RWPE2 (cell line): Measurements from ENCODE around the gene TBP.
A peak's percentile ranks its signal among the peaks of the same experiment; 100 is the strongest.
"Not testable (repeated sequence)": the region's sequence is repeated elsewhere in the genome, so short reads cannot be mapped to it uniquely, and the experiment has no call there.

ENCODE experiments used
- ATAC-seq: fragments of 200-7000 bp; cut with Tn5 transposase; 3 replicates; pipeline ENCODE4 v1.9.1; 2021; ENCODE audit warnings: low read depth
- DNase-seq: peaks from one replicate; pipeline ENCODE4 v3.0.0-alpha.2; 2020; ENCODE audit warnings: low spot score
- H3K27ac ChIP-seq: fragments of 450-650 bp; 2 replicates; pipeline ENCODE4 v1.5.1; 2017; ENCODE audit warnings: mild to moderate bottlenecking; ENCODE audit not compliant: poor library complexity, severe bottlenecking
- H3K27me3 ChIP-seq: fragments of 250-450 bp; sonication (Bioruptor Pico); 2 replicates; pipeline ENCODE4 v1.5.1; 2021; ENCODE audit warnings: mild to moderate bottlenecking, moderate library complexity; ENCODE audit not compliant: insufficient read depth, poor library complexity, severe bottlenecking
- H3K36me3 ChIP-seq: fragments of 250-450 bp; sonication (Bioruptor Pico); 2 replicates; pipeline ENCODE4 v1.5.1; 2020; ENCODE audit warnings: low read depth, mild to moderate bottlenecking, moderate library complexity
- H3K4me1 ChIP-seq: fragments of 250-450 bp; sonication (Bioruptor Pico); 2 replicates; pipeline ENCODE4 v1.5.1; 2021; ENCODE audit warnings: mild to moderate bottlenecking, moderate library complexity; ENCODE audit not compliant: insufficient read depth, poor library complexity, severe bottlenecking
- H3K4me3 ChIP-seq: fragments of 250-450 bp; sonication (Bioruptor Pico); 2 replicates; pipeline ENCODE4 v1.5.1; 2021; ENCODE audit warnings: mild to moderate bottlenecking, moderate library complexity; ENCODE audit not compliant: severe bottlenecking
- H3K9me3 ChIP-seq: fragments of 250-450 bp; sonication (Bioruptor Pico); 2 replicates; pipeline ENCODE4 v1.5.1; 2021; ENCODE audit warnings: mild to moderate bottlenecking, moderate library complexity; ENCODE audit not compliant: severe bottlenecking
- TF ChIP-seq, protein P1 (sequence below): fragments of 450-650 bp; IDR thresholded peaks from one replicate; pipeline ENCODE4 v1.5.1; 2017; ENCODE audit warnings: mild to moderate bottlenecking, moderate library complexity; ENCODE audit not compliant: poor library complexity, severe bottlenecking

TBP gene

DNA sequence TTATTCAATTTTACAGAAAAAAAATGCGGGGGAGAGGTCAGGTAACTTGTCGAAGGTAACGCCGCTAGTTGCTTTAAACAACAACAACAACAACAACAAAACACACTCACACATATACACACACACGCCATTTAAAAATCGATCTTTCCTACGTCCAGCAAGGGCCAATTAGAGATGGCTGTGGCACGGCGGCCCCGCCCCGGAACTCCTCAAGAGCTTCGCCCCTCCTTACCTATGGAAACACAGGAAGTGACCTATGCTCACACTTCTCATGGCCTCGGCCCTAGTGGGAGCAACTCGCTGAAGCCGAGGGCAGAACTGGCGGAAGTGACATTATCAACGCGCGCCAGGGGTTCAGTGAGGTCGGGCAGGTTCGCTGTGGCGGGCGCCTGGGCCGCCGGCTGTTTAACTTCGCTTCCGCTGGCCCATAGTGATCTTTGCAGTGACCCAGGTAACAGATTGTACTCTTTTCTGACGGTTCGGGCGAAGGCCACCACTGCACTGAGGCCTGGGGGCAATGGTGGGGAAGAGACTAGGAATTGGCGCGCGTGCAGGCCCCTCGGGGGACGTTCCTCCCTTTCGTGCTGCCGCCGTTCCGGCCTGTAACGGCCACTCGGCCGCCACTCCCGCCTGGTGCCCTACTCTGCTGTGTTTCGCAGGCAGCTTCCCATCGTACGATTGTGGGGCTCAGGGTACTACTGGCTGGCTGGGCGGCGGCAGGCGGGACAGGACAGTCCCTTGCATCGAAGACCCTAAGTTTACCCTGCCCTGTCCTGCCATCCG lies at the start of gene TBP:
TSS of gene TBP (plus strand) at position 357 of the 783 bp plus-strand sequence. CDS start 2,661 bp downstream, outside the sequence.
- peak; percentile 96 for DNase-seq
- Histone ChIP-seq H3K9me3 (no peaks in the 10 kb centered on the region), H3K4me1 (peaks cover 11% of the 10 kb centered on the region), H3K27me3 (no peaks in the 10 kb centered on the region), H3K4me3 (peak within 1 kb of the TSS; percentile 71), H3K36me3 (peaks cover 54% of the 10 kb centered on the region), H3K27ac (peak within 1 kb of the TSS; percentile 52)
- TF ChIP-seq, protein P1, sequence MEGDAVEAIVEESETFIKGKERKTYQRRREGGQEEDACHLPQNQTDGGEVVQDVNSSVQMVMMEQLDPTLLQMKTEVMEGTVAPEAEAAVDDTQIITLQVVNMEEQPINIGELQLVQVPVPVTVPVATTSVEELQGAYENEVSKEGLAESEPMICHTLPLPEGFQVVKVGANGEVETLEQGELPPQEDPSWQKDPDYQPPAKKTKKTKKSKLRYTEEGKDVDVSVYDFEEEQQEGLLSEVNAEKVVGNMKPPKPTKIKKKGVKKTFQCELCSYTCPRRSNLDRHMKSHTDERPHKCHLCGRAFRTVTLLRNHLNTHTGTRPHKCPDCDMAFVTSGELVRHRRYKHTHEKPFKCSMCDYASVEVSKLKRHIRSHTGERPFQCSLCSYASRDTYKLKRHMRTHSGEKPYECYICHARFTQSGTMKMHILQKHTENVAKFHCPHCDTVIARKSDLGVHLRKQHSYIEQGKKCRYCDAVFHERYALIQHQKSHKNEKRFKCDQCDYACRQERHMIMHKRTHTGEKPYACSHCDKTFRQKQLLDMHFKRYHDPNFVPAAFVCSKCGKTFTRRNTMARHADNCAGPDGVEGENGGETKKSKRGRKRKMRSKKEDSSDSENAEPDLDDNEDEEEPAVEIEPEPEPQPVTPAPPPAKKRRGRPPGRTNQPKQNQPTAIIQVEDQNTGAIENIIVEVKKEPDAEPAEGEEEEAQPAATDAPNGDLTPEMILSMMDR: no peak
- peak; percentile 95 for ATAC-seq

DNA sequence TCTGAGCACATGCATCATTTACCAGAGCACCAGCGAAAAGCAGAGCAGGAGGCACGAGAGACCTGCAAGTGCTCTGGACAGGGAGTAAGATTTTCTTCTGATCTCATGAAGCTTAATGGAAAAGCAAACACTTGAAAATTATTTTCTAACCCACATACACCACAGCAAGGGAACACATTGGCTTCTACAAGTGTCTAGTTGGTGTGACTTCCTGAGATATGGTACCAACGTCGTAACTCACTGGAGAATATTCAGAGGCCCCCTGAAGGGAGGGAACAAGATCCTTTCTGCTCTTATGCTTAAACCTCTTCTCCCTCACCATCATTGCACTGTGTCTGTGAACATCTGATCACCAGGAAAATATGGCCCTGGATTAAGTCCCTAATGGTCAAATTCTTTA lies 49.7 kb upstream of the TBP start:
- H3K4me1 ChIP-seq: no peaks in the 10 kb centered on the region
- H3K27me3 ChIP-seq: no peaks in the 10 kb centered on the region
- no peak overlapping the region for H3K4me3 ChIP-seq
- no peak overlapping the region for H3K27ac ChIP-seq
- ATAC-seq (no peak), DNase-seq (no peak)
- H3K9me3 ChIP-seq: no peaks in the 10 kb centered on the region
- TF ChIP-seq, protein P1: no peak
- no peaks in the 10 kb centered on the region for H3K36me3 ChIP-seq

DNA sequence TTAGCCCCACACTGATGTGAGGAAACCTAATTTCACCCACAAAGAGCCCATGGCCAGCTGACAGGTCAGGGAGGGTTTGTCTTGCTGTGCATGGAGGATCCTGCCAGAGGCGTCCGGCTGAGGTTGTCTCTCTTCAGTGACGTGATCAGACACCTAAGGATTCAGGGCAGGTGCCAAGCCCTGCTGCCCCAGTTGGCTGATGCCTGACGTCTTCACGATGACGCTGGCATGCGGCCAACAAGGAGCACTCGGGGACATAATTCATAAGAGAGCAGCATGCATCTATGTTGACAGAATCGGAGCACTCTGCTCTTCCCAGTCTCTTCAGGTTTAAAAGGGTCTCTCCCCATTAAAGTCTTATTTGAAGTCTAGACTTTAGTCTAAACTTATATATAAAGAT lies 48.9 kb upstream of the TBP start:
- no peak overlapping the region for H3K27ac ChIP-seq
- ATAC-seq (no peak), DNase-seq (no peak)
- H3K36me3 ChIP-seq: no peaks in the 10 kb centered on the region
- TF ChIP-seq, protein P1: no peak
- H3K27me3 ChIP-seq: no peaks in the 10 kb centered on the region
- H3K4me3 ChIP-seq: no peak overlapping the region
- H3K4me1 ChIP-seq: no peaks in the 10 kb centered on the region
- no peaks in the 10 kb centered on the region for H3K9me3 ChIP-seq

DNA sequence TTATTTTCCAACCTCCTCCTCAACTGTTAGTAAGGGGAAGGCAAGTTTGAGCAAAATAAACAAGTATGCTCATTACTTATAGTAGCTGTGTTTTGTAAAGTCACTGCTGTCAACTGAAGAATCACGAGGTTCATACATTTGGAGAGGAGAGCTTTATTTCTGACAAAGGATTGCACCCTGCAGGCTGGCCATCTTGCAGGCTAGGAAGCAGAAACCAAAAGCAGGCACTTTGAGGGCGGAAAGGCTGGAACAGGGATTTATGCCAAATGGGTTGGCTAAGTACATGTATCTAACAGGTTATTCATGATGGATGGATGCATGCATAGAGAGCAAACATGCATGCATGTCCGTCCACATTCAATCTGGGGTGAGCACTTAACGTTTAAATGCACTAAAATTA lies 47.7 kb upstream of the TBP start:
- H3K27me3 ChIP-seq: no peaks in the 10 kb centered on the region
- TF ChIP-seq, protein P1: no peak
- no peak overlapping the region for H3K27ac ChIP-seq
- no peak overlapping the region for H3K4me3 ChIP-seq
- no peaks in the 10 kb centered on the region for H3K9me3 ChIP-seq
- no peaks in the 10 kb centered on the region for H3K4me1 ChIP-seq
- no peaks in the 10 kb centered on the region for H3K36me3 ChIP-seq
- DNase-seq: no peak
- ATAC-seq: no peak

DNA sequence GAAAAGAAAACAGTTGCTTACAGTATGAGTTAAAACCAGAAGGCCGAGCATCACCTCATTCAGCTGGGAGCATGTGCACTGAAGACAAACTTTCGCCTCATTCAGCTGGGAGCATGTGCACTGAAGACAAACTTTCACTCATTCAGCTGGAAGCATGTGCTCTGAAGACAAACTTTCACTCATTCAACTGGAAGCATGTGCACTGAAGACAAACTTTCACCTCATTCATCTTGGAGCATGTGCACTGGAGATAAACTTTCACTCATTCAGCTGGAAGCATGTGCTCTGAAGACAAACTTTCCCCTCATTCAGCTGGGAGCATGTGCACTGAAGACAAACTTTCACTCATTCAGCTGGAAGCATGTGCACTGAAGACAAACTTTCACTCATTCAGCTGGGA lies 46.4 kb upstream of the TBP start:
- H3K4me3 ChIP-seq, H3K4me1 ChIP-seq, ATAC-seq, H3K9me3 ChIP-seq, H3K36me3 ChIP-seq, H3K27me3 ChIP-seq, H3K27ac ChIP-seq, DNase-seq: not testable (repeated sequence)

DNA sequence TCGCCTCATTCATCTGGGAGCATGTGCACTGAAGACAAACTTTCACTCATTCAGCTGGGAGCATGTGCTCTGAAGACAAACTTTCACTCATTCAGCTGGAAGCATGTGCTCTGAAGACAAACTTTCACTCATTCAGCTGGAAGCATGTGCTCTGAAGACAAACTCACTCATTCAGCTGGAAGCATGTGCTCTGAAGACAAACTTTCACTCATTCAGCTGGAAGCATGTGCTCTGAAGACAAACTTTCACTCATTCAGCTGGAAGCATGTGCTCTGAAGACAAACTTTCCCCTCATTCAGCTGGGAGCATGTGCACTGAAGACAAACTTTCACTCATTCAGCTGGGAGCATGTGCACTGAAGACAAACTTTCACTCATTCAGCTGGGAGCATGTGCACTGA lies 45.9 kb upstream of the TBP start:
- H3K4me1 ChIP-seq, H3K9me3 ChIP-seq, ATAC-seq, H3K27ac ChIP-seq, DNase-seq, H3K4me3 ChIP-seq, H3K36me3 ChIP-seq, H3K27me3 ChIP-seq: not testable (repeated sequence)

DNA sequence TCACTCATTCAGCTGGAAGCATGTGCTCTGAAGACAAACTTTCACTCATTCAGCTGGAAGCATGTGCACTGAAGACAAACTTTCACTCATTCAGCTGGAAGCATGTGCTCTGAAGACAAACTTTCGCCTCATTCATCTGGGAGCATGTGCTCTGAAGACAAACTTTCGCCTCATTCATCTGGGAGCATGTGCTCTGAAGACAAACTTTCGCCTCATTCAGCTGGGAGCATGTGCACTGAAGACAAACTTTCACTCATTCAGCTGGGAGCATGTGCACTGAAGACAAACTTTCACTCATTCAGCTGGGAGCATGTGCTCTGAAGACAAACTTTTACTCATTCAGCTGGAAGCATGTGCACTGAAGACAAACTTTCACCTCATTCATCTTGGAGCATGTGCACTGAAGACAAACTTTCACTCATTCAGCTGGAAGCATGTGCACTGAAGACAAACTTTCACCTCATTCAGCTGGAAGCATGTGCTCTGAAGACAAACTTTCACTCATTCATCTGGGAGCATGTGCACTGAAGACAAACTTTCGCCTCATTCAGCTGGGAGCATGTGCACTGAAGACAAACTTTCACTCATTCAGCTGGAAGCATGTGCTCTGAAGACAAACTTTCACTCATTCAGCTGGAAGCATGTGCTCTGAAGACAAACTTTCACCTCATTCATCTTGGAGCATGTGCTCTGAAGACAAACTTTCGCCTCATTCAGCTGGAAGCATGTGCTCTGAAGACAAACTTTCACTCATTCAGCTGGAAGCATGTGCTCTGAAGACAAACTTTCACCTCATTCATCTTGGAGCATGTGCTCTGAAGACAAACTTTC lies 45.1 kb upstream of the TBP start:
- ATAC-seq, H3K4me3 ChIP-seq, H3K27me3 ChIP-seq, H3K36me3 ChIP-seq, H3K9me3 ChIP-seq, H3K27ac ChIP-seq, H3K4me1 ChIP-seq, DNase-seq: not testable (repeated sequence)
